HepG2 (cell line): Measurements from ENCODE around the gene PCBP2. TPM values are rescaled to one million over a fixed set of nuclear protein-coding genes. Genes with fewer than 3 reads are reported as not detected.

Source experiments
- AFF4 ChIP-seq: sonication (generic); formaldehyde crosslinking; IDR thresholded peaks from 2 replicates; pipeline ENCODE4 v1.4.0; 2020; ENCODE audit warnings: missing genetic modification reagents
- EP300 ChIP-seq, 3 experiments: sonication (generic) in 1 of 3; formaldehyde crosslinking in 1 of 3; IDR thresholded peaks; 2 replicates each; pipeline versions ENCODE4 v1.5.1 to v1.6.1; 2011 to 2020; ENCODE audit warnings: low read depth in 2 of 3, low read length in 2 of 3, borderline replicate concordance in 1 of 3, improper control_type of control experiment in 1 of 3, mild to moderate bottlenecking in 1 of 3, missing genetic modification reagents in 1 of 3, moderate library complexity in 1 of 3
- ERF ChIP-seq: IDR thresholded peaks from 2 replicates; pipeline ENCODE4 v1.6.1; 2018; ENCODE audit warnings: missing biosample characterization, missing genetic modification reagents
- FOSL2 ChIP-seq: sonication (generic); formaldehyde crosslinking; IDR thresholded peaks from 2 replicates; pipeline ENCODE4 v1.4.0; 2020; ENCODE audit warnings: missing genetic modification reagents
- IKZF5 ChIP-seq: IDR thresholded peaks from 2 replicates; pipeline ENCODE4 v1.6.1; 2018; ENCODE audit warnings: missing genetic modification reagents, mild to moderate bottlenecking, missing compliant biosample characterization
- KAT7 ChIP-seq: IDR thresholded peaks from 2 replicates; pipeline ENCODE4 v1.6.1; 2018; ENCODE audit warnings: borderline replicate concordance, missing compliant biosample characterization
- MTA3 ChIP-seq: sonication (generic); formaldehyde crosslinking; IDR thresholded peaks from 2 replicates; pipeline ENCODE4 v1.4.0; 2020; ENCODE audit warnings: missing genetic modification reagents
- PRDM10 ChIP-seq: sonication (generic); formaldehyde crosslinking; IDR thresholded peaks from 2 replicates; pipeline ENCODE4 v1.4.0; 2020; ENCODE audit warnings: low read depth, missing genetic modification reagents
- SMAD3 ChIP-seq: sonication (generic); formaldehyde crosslinking; IDR thresholded peaks from 2 replicates; pipeline ENCODE4 v1.4.0; 2020; ENCODE audit warnings: missing genetic modification reagents
- SNRNP70 ChIP-seq: fragments of 200-400 bp; formaldehyde crosslinking; IDR thresholded peaks from 2 replicates; pipeline ENCODE4 v1.6.1; 2017; ENCODE audit warnings: mild to moderate bottlenecking, low read depth, low read length, moderate library complexity
- YY1 ChIP-seq: IDR thresholded peaks from 2 replicates; pipeline ENCODE4 v1.6.1; 2011; ENCODE audit warnings: low read length, low read depth, moderate library complexity, mild to moderate bottlenecking; ENCODE audit not compliant: insufficient read depth, insufficient replicate concordance
- ZC3H13 ChIP-seq: sonication (generic); formaldehyde crosslinking; IDR thresholded peaks from 2 replicates; pipeline ENCODE4 v1.8.1; 2023; ENCODE audit warnings: mild to moderate bottlenecking, missing genetic modification reagents, moderate library complexity
- ZNF574 ChIP-seq: sonication (generic); formaldehyde crosslinking; IDR thresholded peaks from 2 replicates; pipeline ENCODE4 v1.4.0; 2020; ENCODE audit warnings: missing genetic modification reagents
- ZNF7 ChIP-seq: IDR thresholded peaks from 2 replicates; pipeline ENCODE4 v1.6.1; 2016; ENCODE audit warnings: missing biosample characterization, missing genetic modification reagents
- ZNF773 ChIP-seq: sonication (generic); formaldehyde crosslinking; IDR thresholded peaks from 2 replicates; pipeline ENCODE4 v1.4.0; 2020; ENCODE audit warnings: missing genetic modification reagents, borderline replicate concordance
- ZSCAN25 ChIP-seq: sonication (generic); formaldehyde crosslinking; IDR thresholded peaks from 2 replicates; pipeline ENCODE4 v1.8.0; 2022; ENCODE audit warnings: mild to moderate bottlenecking, missing genetic modification reagents
- polyA plus RNA-seq, 8 experiments: library from polyadenylated mRNA; depleted of rRNA in 3 of 8; stranded (reverse) in 7 of 8; unstranded in 1 of 8; fragments of >200 nt; fragmentation: Illumina TruSeq in 4 of 8; extraction: Trizol in 4 of 8; gene quantifications; 2 replicates each; pipeline versions ENCODE4 v1.2.1 to v1.2.3, GENCODE V29; 2011 to 2016; ENCODE audit warnings: low read depth in 4 of 8, missing spikeins in 1 of 8, mixed read lengths in 1 of 8; ENCODE audit not compliant: insufficient read depth in 1 of 8
- total RNA-seq, 5 experiments: library from RNA; depleted of rRNA; stranded (reverse); fragments of >200 nt; fragmentation: Illumina TruSeq; extraction: Trizol; gene quantifications; 2 replicates each; pipeline ENCODE4 v1.2.3, GENCODE V29; 2016; ENCODE audit warnings: low read depth in 1 of 5

Gene PCBP2
- total and polyA plus RNA-seq, 2 of the 13 experiments (the other 11 are each of a cell fraction or from before 2014, with no cell fraction given), result 154 to 345 TPM

- TF ChIP-seq PRDM10 (CRISPR knock-in tag) (no peak), KAT7 (CRISPR knock-in tag) (no peak), YY1 (peak; percentile 53), MTA3 (CRISPR knock-in tag) (no peak), SNRNP70 (no peak), EP300 (IDR thresholded peaks at IDR 0.05; ENCODE audit: low read depth in 2 of 2, low read length in 2 of 2) (no peak; a peak in 1 of 4 replicates), EP300 (CRISPR knock-in tag; IDR thresholded peaks at IDR 0.05; ENCODE audit: borderline replicate concordance) (no peak), ZSCAN25 (CRISPR knock-in tag) (0 out of 2 replicates have a peak, but pooled peaks have one; percentile 29), IKZF5 (CRISPR knock-in tag) (0 out of 2 replicates have a peak, but pooled peaks have one; percentile 5), ERF (CRISPR knock-in tag) (no peak), ZC3H13 (CRISPR knock-in tag) (no peak), FOSL2 (CRISPR knock-in tag) (0 out of 2 replicates have a peak, but pooled peaks have one; percentile 27), ZNF773 (CRISPR knock-in tag) (0 out of 2 replicates have a peak, but pooled peaks have one; percentile 80), SMAD3 (CRISPR knock-in tag) (no peak), AFF4 (CRISPR knock-in tag) (no peak), ZNF7 (CRISPR knock-in tag) (peak; percentile 47; the same call in 1 of the 2 replicates), ZNF574 (peak; percentile 78)
Measured at GRCh38 chr12:53452159-53453077, 516 bp downstream of the PCBP2 start (continued).
